A673 (cell line): ENCODE measurements around the gene ATP6V1G3. TPM values are rescaled to one million over a fixed set of nuclear protein-coding genes. Genes with fewer than 3 reads are reported as not detected.
A peak's percentile ranks its signal among the peaks of the same experiment; 100 is the strongest.

Experiments
- BruUV-seq: library from RNA; stranded (reverse); fragments of 400-500 nt; replicated peaks from 2 replicates; lab custom pipeline; 2021; lab: Mats Ljungman, UMichigan
- CTCF ChIA-PET: fragments of 300-600 bp; sonication (Branson Sonifier 250); formaldehyde crosslinking; loops from one replicate; lab custom pipeline; 2022; ENCODE audit warnings: antibody characterized with exemption; lab: Charles Lee
- POLR2A ChIA-PET: fragments of 300-600 bp; sonication (Branson Sonifier 250); formaldehyde crosslinking; loops from one replicate; lab custom pipeline; 2022; ENCODE audit warnings: antibody characterized with exemption; ENCODE audit not compliant: low non-redundant PET; lab: Charles Lee
- DNase-seq: peaks from one replicate; pipeline ENCODE4 v3.0.0-alpha.2; 2015; ENCODE audit warnings: low spot score
- H3K27ac ChIP-seq: fragments of 200-600 bp; sonication (generic); 2 replicates; pipeline ENCODE4 v1.5.1; 2016; ENCODE audit warnings: mixed run types, low read depth, mild to moderate bottlenecking, mixed read lengths, antibody characterized with exemption, low read length; ENCODE audit not compliant: poor library complexity, severe bottlenecking
- H3K27me3 ChIP-seq: fragments of 200-600 bp; sonication (generic); replicated peaks from 2 replicates; pipeline ENCODE4 v1.6.1; 2017; ENCODE audit warnings: mixed run types, low read depth, mild to moderate bottlenecking, mixed read lengths, antibody characterized with exemption, low read length; ENCODE audit not compliant: insufficient read depth, poor library complexity
- H3K36me3 ChIP-seq: fragments of 200-600 bp; sonication (generic); 2 replicates; pipeline ENCODE4 v1.6.1; 2016; ENCODE audit warnings: mixed run types, mild to moderate bottlenecking, mixed read lengths, antibody characterized with exemption, low read length; ENCODE audit not compliant: insufficient read depth, poor library complexity, severe bottlenecking
- H3K4me1 ChIP-seq: fragments of 200-600 bp; sonication (generic); 2 replicates; pipeline ENCODE4 v1.6.1; 2017; ENCODE audit warnings: mixed run types, mild to moderate bottlenecking, mixed read lengths, antibody characterized with exemption, low read length; ENCODE audit not compliant: insufficient read depth, poor library complexity, severe bottlenecking
- H3K4me3 ChIP-seq: fragments of 200-600 bp; sonication (generic); 2 replicates; pipeline ENCODE4 v1.5.1; 2016; ENCODE audit warnings: low read depth, mixed run types, mild to moderate bottlenecking, mixed read lengths, low read length; ENCODE audit not compliant: poor library complexity, severe bottlenecking
- H3K9me3 ChIP-seq: fragments of 200-600 bp; sonication (generic); 2 replicates; pipeline ENCODE4 v1.6.1; 2016; ENCODE audit warnings: mixed run types, low read depth, mild to moderate bottlenecking, mixed read lengths, antibody characterized with exemption, low read length; ENCODE audit not compliant: poor library complexity, severe bottlenecking
- EZH2 ChIP-seq: fragments of 200-600 bp; sonication (generic); IDR thresholded peaks from 2 replicates; pipeline ENCODE4 v1.6.1; 2017; ENCODE audit warnings: borderline replicate concordance, low read depth, mild to moderate bottlenecking, mixed read lengths, antibody characterized with exemption, low read length; ENCODE audit not compliant: poor library complexity, severe bottlenecking
- intact Hi-C: fragments of 100-400 bp; cut with micrococcal nuclease; formaldehyde crosslinking; loops from one replicate; pipeline ENCODE4 v1.10.0; 2022; ENCODE audit not compliant: unreplicated experiment
- total RNA-seq: library from RNA; stranded (reverse); gene quantifications from 2 replicates; pipeline ENCODE4 v1.2.3, GENCODE V29; 2021
- TF ChIP-seq, protein P1 (sequence below): fragments of 300-800, 200-600 bp; sonication (generic); conservative IDR thresholded peaks from 2 replicates; pipeline ENCODE4 v1.5.1; 2017; ENCODE audit warnings: low read depth, mild to moderate bottlenecking, antibody characterized with exemption, low read length, moderate library complexity, mixed read lengths

The ATP6V1G3 gene
- total RNA-seq, 1 experiment from 2014 or later: 0.71 TPM

DNA sequence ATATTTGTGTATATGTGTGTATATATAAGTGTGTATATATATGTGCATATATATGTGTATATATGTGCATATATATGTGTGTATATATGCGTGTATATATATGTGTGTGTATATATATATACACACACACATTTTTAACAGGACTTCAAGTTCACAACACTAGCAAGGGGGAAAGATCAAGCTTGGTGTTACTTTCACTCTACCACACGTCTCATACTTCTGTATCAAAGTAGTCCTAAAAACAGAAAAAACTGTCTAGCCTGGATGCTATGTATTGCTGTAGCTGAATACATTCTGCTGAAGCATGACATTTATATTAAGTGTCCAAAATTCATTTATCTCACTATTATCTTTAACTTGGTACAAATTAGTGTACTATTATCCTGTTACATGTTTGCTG, 17.9 kb upstream of the ATP6V1G3 start:
- CTCF ChIA-PET: no interaction called here
- TF ChIP-seq, protein P1, sequence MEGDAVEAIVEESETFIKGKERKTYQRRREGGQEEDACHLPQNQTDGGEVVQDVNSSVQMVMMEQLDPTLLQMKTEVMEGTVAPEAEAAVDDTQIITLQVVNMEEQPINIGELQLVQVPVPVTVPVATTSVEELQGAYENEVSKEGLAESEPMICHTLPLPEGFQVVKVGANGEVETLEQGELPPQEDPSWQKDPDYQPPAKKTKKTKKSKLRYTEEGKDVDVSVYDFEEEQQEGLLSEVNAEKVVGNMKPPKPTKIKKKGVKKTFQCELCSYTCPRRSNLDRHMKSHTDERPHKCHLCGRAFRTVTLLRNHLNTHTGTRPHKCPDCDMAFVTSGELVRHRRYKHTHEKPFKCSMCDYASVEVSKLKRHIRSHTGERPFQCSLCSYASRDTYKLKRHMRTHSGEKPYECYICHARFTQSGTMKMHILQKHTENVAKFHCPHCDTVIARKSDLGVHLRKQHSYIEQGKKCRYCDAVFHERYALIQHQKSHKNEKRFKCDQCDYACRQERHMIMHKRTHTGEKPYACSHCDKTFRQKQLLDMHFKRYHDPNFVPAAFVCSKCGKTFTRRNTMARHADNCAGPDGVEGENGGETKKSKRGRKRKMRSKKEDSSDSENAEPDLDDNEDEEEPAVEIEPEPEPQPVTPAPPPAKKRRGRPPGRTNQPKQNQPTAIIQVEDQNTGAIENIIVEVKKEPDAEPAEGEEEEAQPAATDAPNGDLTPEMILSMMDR: no peak
- no peak for TF ChIP-seq EZH2
- no peak for DNase-seq
- Histone ChIP-seq H3K4me3 (no peak overlapping the region), H3K27ac (no peak overlapping the region), H3K9me3 (no peaks in the 10 kb centered on the region), H3K4me1 (no peaks in the 10 kb centered on the region), H3K27me3 (no peaks in the 10 kb centered on the region), H3K36me3 (no peaks in the 10 kb centered on the region)
- BruUV-seq: no TSS peak
- POLR2A ChIA-PET: no interaction called here
- intact Hi-C loops: no loop called here

DNA sequence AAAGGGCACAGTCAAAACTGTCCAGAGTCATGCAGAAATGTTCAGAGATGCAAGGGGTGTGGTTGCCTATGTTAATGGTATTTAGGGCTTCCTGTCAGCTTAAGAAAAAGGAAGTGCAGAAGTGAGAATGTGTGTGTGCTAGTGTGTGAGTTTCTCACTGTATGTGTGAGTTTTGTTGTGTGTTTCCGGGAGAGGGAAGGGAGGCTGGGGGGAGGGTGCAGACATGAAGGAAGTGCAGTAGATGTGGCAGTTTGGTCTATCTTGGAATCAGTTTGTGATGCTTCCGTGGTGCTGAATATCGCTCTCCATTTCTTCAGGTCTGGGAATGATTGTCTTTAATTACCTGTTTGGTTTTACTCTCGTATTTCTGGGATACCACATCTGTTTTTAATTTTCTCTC, 16.5 kb upstream of the ATP6V1G3 start:
- intact Hi-C loops: no loop called here
- DNase-seq: peak; percentile 11
- no peaks in the 10 kb centered on the region for H3K36me3 ChIP-seq
- no peaks in the 10 kb centered on the region for H3K9me3 ChIP-seq
- no peak overlapping the region for H3K27ac ChIP-seq
- H3K27me3 ChIP-seq: no peaks in the 10 kb centered on the region
- no peak overlapping the region for H3K4me3 ChIP-seq
- ChIA-PET CTCF (no interaction called here), POLR2A (no interaction called here)
- BruUV-seq: no TSS peak
- no peaks in the 10 kb centered on the region for H3K4me1 ChIP-seq
- no peak for TF ChIP-seq EZH2
- TF ChIP-seq, protein P1: no peak

DNA sequence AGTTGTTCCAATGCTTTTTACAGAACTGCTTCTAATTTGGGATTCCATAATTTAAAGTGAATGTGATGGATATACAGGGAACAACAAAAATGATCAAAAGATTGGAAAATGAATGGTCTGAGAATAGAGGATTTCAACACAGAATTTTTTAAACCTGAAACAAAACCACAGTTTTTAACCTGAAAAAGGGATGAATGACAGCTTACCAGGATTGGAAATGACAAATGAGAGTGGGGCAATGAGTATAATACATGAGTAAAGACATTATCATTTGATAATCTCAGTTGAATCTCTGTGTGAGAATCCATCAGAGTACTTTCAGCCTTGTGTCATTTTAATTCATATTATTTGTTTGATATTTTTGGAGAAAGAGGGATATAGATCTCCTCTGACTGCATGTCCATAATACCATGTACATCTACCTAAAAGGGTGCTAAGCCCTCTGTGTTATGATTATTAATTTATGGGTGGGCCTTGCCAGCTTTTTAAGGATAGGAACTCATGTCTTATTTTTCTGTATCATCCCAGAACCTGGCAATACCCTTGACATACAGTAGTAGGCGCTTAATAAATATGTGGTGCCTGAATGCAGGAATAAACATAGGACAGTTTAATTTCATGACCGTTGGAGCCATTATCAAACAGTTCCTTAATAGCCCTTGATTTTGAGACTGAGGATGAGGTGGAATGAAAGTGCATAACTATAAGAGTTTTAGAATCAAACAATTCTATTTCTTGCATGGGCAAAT, 12.4 kb upstream of the ATP6V1G3 start:
- Histone ChIP-seq H3K4me1 (no peaks in the 10 kb centered on the region), H3K9me3 (no peaks in the 10 kb centered on the region), H3K4me3 (no peak overlapping the region), H3K27me3 (no peaks in the 10 kb centered on the region), H3K36me3 (no peaks in the 10 kb centered on the region), H3K27ac (no peak overlapping the region)
- DNase-seq: no peak
- CTCF ChIA-PET: no interaction called here
- intact Hi-C loops: no loop called here
- TF ChIP-seq, protein P1: peak; percentile 28; the same call in 1 of the 2 replicates
- TF ChIP-seq EZH2: no peak
- POLR2A ChIA-PET: no interaction called here
- no TSS peak for BruUV-seq
